Measurements from ENCODE around the gene TMC5. TPM values are rescaled to one million over a fixed set of nuclear protein-coding genes. Genes with fewer than 3 reads are reported as not detected.

Gene TMC5
- total RNA-seq, 1 donor from 2014 or later = 0.26 TPM

GRCh38 chr16:19446300-19446846 is 28.7 kb downstream of the TMC5 start:
- H3K27me3 Mint-ChIP-seq (ENCODE audit: insufficient read depth) = no peaks in the 10 kb centered on the region
- intact Hi-C loops (cut with micrococcal nuclease) = no loop called here
- no peak overlapping the region for H3K4me3 Mint-ChIP-seq
- no peak for DNase-seq (ENCODE audit: low spot score)
- H3K4me1 Mint-ChIP-seq (ENCODE audit: low read depth) = no peaks in the 10 kb centered on the region
- H3K27ac Mint-ChIP-seq = no peak overlapping the region
- H3K36me3 Mint-ChIP-seq (ENCODE audit: low read depth) = no peaks in the 10 kb centered on the region
- H3K9me3 Mint-ChIP-seq = peaks cover 4% of the 10 kb centered on the region

GRCh38 chr16:19446886-19447285 is 29.2 kb downstream of the TMC5 start:
- Mint-ChIP-seq H3K27me3 (ENCODE audit: insufficient read depth) (no peaks in the 10 kb centered on the region), H3K4me3 (no peak overlapping the region), H3K4me1 (ENCODE audit: low read depth) (no peaks in the 10 kb centered on the region), H3K9me3 (peaks cover 4% of the 10 kb centered on the region), H3K27ac (no peak overlapping the region), H3K36me3 (ENCODE audit: low read depth) (no peaks in the 10 kb centered on the region)
- no peak for DNase-seq (ENCODE audit: low spot score)
- intact Hi-C loops (cut with micrococcal nuclease) = no loop called here

- H3K27me3 Mint-ChIP-seq (ENCODE audit: insufficient read depth) = no peaks in the 10 kb centered on the region
Observed at GRCh38 chr16:19450186-19450585, 32.5 kb downstream of the TMC5 start.

GRCh38 chr16:19458722-19459379 is 41.2 kb downstream of the TMC5 start:
- no peaks in the 10 kb centered on the region for H3K9me3 Mint-ChIP-seq
- H3K27ac Mint-ChIP-seq = no peak overlapping the region
- H3K36me3 Mint-ChIP-seq (ENCODE audit: low read depth) = no peaks in the 10 kb centered on the region
- no peak overlapping the region for H3K4me3 Mint-ChIP-seq
- no peak for DNase-seq (ENCODE audit: low spot score)
- no peaks in the 10 kb centered on the region for H3K4me1 Mint-ChIP-seq (ENCODE audit: low read depth)
- intact Hi-C loops (cut with micrococcal nuclease) = no loop called here
- H3K27me3 Mint-ChIP-seq (ENCODE audit: insufficient read depth) = peaks cover 3% of the 10 kb centered on the region

More at GRCh38 chr16:19450186-19450585, 32.5 kb downstream of the TMC5 start:
- Mint-ChIP-seq H3K36me3 (ENCODE audit: low read depth) (no peaks in the 10 kb centered on the region), H3K9me3 (no peaks in the 10 kb centered on the region), H3K4me1 (ENCODE audit: low read depth) (no peaks in the 10 kb centered on the region), H3K27ac (no peak overlapping the region), H3K4me3 (no peak overlapping the region)
- intact Hi-C loops (cut with micrococcal nuclease) = no loop called here
- no peak for DNase-seq (ENCODE audit: low spot score)

GRCh38 chr16:19460397-19460796 is 42.7 kb downstream of the TMC5 start:
- H3K27me3 Mint-ChIP-seq (ENCODE audit: insufficient read depth) = peaks cover 3% of the 10 kb centered on the region
- intact Hi-C loops (cut with micrococcal nuclease) = no loop called here
- H3K9me3 Mint-ChIP-seq = no peaks in the 10 kb centered on the region

GRCh38 chr16:19463468-19464315 is 46.0 kb downstream of the TMC5 start:
- H3K4me1 Mint-ChIP-seq (ENCODE audit: low read depth) = no peaks in the 10 kb centered on the region
- no peaks in the 10 kb centered on the region for H3K9me3 Mint-ChIP-seq
- no peak overlapping the region for H3K4me3 Mint-ChIP-seq
- H3K27ac Mint-ChIP-seq = no peak overlapping the region
- peaks cover 3% of the 10 kb centered on the region for H3K27me3 Mint-ChIP-seq (ENCODE audit: insufficient read depth)
- no peak for DNase-seq (ENCODE audit: low spot score)
- intact Hi-C loops (cut with micrococcal nuclease) = no loop called here
- no peaks in the 10 kb centered on the region for H3K36me3 Mint-ChIP-seq (ENCODE audit: low read depth)

More at GRCh38 chr16:19460397-19460796, 42.7 kb downstream of the TMC5 start:
- DNase-seq (ENCODE audit: low spot score) = no peak
- Mint-ChIP-seq H3K27ac (no peak overlapping the region), H3K36me3 (ENCODE audit: low read depth) (no peaks in the 10 kb centered on the region), H3K4me1 (ENCODE audit: low read depth) (no peaks in the 10 kb centered on the region), H3K4me3 (no peak overlapping the region)

GRCh38 chr16:19468300-19468699 is 50.6 kb downstream of the TMC5 start:
- H3K4me1 Mint-ChIP-seq (ENCODE audit: low read depth) = no peaks in the 10 kb centered on the region
- H3K36me3 Mint-ChIP-seq (ENCODE audit: low read depth) = no peaks in the 10 kb centered on the region
- H3K27me3 Mint-ChIP-seq (ENCODE audit: insufficient read depth) = no peaks in the 10 kb centered on the region
- H3K27ac Mint-ChIP-seq = no peak overlapping the region
- H3K4me3 Mint-ChIP-seq = no peak overlapping the region
- intact Hi-C loops (cut with micrococcal nuclease) = no loop called here
- no peak for DNase-seq (ENCODE audit: low spot score)
- H3K9me3 Mint-ChIP-seq = no peaks in the 10 kb centered on the region

GRCh38 chr16:19472482-19472881 is 54.8 kb downstream of the TMC5 start:
- no peaks in the 10 kb centered on the region for H3K4me1 Mint-ChIP-seq (ENCODE audit: low read depth)
- no peak overlapping the region for H3K27ac Mint-ChIP-seq
- intact Hi-C loops (cut with micrococcal nuclease) = no loop called here
- no peak overlapping the region for H3K4me3 Mint-ChIP-seq
- no peaks in the 10 kb centered on the region for H3K9me3 Mint-ChIP-seq
- no peaks in the 10 kb centered on the region for H3K27me3 Mint-ChIP-seq (ENCODE audit: insufficient read depth)
- H3K36me3 Mint-ChIP-seq (ENCODE audit: low read depth) = no peaks in the 10 kb centered on the region
- DNase-seq (ENCODE audit: low spot score) = no peak

GRCh38 chr16:19474617-19475016 is 56.9 kb downstream of the TMC5 start:
- no peak overlapping the region for H3K27ac Mint-ChIP-seq

GRCh38 chr16:19478505-19478904 is 60.8 kb downstream of the TMC5 start:
- H3K27me3 Mint-ChIP-seq (ENCODE audit: insufficient read depth) = peaks cover 5% of the 10 kb centered on the region
- no peaks in the 10 kb centered on the region for H3K4me1 Mint-ChIP-seq (ENCODE audit: low read depth)
- intact Hi-C loops (cut with micrococcal nuclease) = no loop called here
- no peaks in the 10 kb centered on the region for H3K9me3 Mint-ChIP-seq
- H3K4me3 Mint-ChIP-seq = no peak overlapping the region
- no peak for DNase-seq (ENCODE audit: low spot score)
- H3K36me3 Mint-ChIP-seq (ENCODE audit: low read depth) = no peaks in the 10 kb centered on the region
- H3K27ac Mint-ChIP-seq = no peak overlapping the region

More at GRCh38 chr16:19474617-19475016, 56.9 kb downstream of the TMC5 start:
- no peaks in the 10 kb centered on the region for H3K9me3 Mint-ChIP-seq
- intact Hi-C loops (cut with micrococcal nuclease) = no loop called here
- DNase-seq (ENCODE audit: low spot score) = no peak
- no peaks in the 10 kb centered on the region for H3K4me1 Mint-ChIP-seq (ENCODE audit: low read depth)
- H3K4me3 Mint-ChIP-seq = no peak overlapping the region
- peaks cover 2% of the 10 kb centered on the region for H3K27me3 Mint-ChIP-seq (ENCODE audit: insufficient read depth)
- no peaks in the 10 kb centered on the region for H3K36me3 Mint-ChIP-seq (ENCODE audit: low read depth)

GRCh38 chr16:19479302-19479721 is 61.6 kb downstream of the TMC5 start:
- no peak overlapping the region for H3K4me3 Mint-ChIP-seq
- H3K4me1 Mint-ChIP-seq (ENCODE audit: low read depth) = no peaks in the 10 kb centered on the region
- no peak overlapping the region for H3K27ac Mint-ChIP-seq
- intact Hi-C loops (cut with micrococcal nuclease) = no loop called here
- no peaks in the 10 kb centered on the region for H3K36me3 Mint-ChIP-seq (ENCODE audit: low read depth)
- H3K27me3 Mint-ChIP-seq (ENCODE audit: insufficient read depth) = peaks cover 5% of the 10 kb centered on the region
- no peaks in the 10 kb centered on the region for H3K9me3 Mint-ChIP-seq
- DNase-seq (ENCODE audit: low spot score) = no peak

- H3K4me3 Mint-ChIP-seq = no peak overlapping the region
- no peak for DNase-seq (ENCODE audit: low spot score)
- H3K27ac Mint-ChIP-seq = no peak overlapping the region
- no peaks in the 10 kb centered on the region for H3K36me3 Mint-ChIP-seq (ENCODE audit: low read depth)
- H3K9me3 Mint-ChIP-seq = no peaks in the 10 kb centered on the region
- H3K27me3 Mint-ChIP-seq (ENCODE audit: insufficient read depth) = peaks cover 5% of the 10 kb centered on the region
- H3K4me1 Mint-ChIP-seq (ENCODE audit: low read depth) = no peaks in the 10 kb centered on the region
- intact Hi-C loops (cut with micrococcal nuclease) = no loop called here
Observed at GRCh38 chr16:19481296-19481695, 63.6 kb downstream of the TMC5 start.

- Mint-ChIP-seq H3K9me3 (no peaks in the 10 kb centered on the region), H3K27me3 (ENCODE audit: insufficient read depth) (peaks cover 5% of the 10 kb centered on the region), H3K4me3 (no peak overlapping the region), H3K36me3 (ENCODE audit: low read depth) (no peaks in the 10 kb centered on the region), H3K27ac (no peak overlapping the region), H3K4me1 (ENCODE audit: low read depth) (no peaks in the 10 kb centered on the region)
- intact Hi-C loops (cut with micrococcal nuclease) = no loop called here
- DNase-seq (ENCODE audit: low spot score) = no peak
Observed at GRCh38 chr16:19481769-19482168, 64.1 kb downstream of the TMC5 start.
